GM13977 (cell line): ENCODE data around the gene SMARCAD1.
A peak's percentile ranks its signal among the peaks of the same experiment; 100 is the strongest.
"Not testable (repeated sequence)": the region's sequence is repeated elsewhere in the genome, so short reads cannot be mapped to it uniquely, and the experiment has no call there.

ENCODE experiments used
- DNase-seq: peaks from one replicate; pipeline ENCODE4 v3.0.0; 2012; ENCODE audit warnings: low spot score
- CTCF ChIP-seq: IDR thresholded peaks from 2 replicates; pipeline ENCODE4 v1.5.1; 2012; ENCODE audit warnings: mild to moderate bottlenecking, control low read depth; ENCODE audit not compliant: insufficient read depth; ENCODE audit errors: extremely low read depth, missing control alignments
- in situ Hi-C: fragments of 300-500 bp; cut with MboI; formaldehyde crosslinking; loops from one replicate; pipeline ENCODE4 v1.12.0; 2022; ENCODE audit warnings: low sequenced_read_pairs, low pct_unique_long_range_greater_than_20kb, mixed read lengths, inconsistent platforms; ENCODE audit not compliant: unreplicated experiment

Gene SMARCAD1

GRCh38 chr4:94298725-94299252, 91.1 kb downstream of the SMARCAD1 start:
- in situ Hi-C loops, result no loop called here
- DNase-seq, result no peak
- no peak for TF ChIP-seq CTCF

- no peak for DNase-seq
- in situ Hi-C loops, result no loop called here
These were observed 94.5 kb downstream of the SMARCAD1 start for GRCh38 chr4:94302191-94302590.

GRCh38 chr4:94304365-94304971, 96.8 kb downstream of the SMARCAD1 start:
- DNase-seq, result peak; percentile 17
- in situ Hi-C loops, result no loop called here
- peak; percentile 57 for TF ChIP-seq CTCF

More at GRCh38 chr4:94302191-94302590, 94.5 kb downstream of the SMARCAD1 start:
- no peak for TF ChIP-seq CTCF

GRCh38 chr4:94305466-94306225, 98.0 kb downstream of the SMARCAD1 start:
- no peak for TF ChIP-seq CTCF
- in situ Hi-C loops, result no loop called here
- DNase-seq, result no peak

- DNase-seq, result no peak
- TF ChIP-seq CTCF, result no peak
- in situ Hi-C loops, result no loop called here
These were observed 99.0 kb downstream of the SMARCAD1 start for GRCh38 chr4:94306713-94307112.

- no peak for TF ChIP-seq CTCF
- no peak for DNase-seq
- in situ Hi-C loops, result no loop called here
These were observed 99.7 kb downstream of the SMARCAD1 start for GRCh38 chr4:94307231-94307871.

- in situ Hi-C loops, DNase-seq: not testable (repeated sequence)
These were observed 112.3 kb downstream of the SMARCAD1 start for GRCh38 chr4:94319927-94320326.
